Measurements from ENCODE around the gene EN2. TPM values are rescaled to one million over a fixed set of nuclear protein-coding genes. Genes with fewer than 3 reads are reported as not detected.

The EN2 gene
- total and polyA plus RNA-seq, 2 of the 13 experiments (the other 11 are each of a cell fraction or from before 2014, with no cell fraction given), result not detected

DNA sequence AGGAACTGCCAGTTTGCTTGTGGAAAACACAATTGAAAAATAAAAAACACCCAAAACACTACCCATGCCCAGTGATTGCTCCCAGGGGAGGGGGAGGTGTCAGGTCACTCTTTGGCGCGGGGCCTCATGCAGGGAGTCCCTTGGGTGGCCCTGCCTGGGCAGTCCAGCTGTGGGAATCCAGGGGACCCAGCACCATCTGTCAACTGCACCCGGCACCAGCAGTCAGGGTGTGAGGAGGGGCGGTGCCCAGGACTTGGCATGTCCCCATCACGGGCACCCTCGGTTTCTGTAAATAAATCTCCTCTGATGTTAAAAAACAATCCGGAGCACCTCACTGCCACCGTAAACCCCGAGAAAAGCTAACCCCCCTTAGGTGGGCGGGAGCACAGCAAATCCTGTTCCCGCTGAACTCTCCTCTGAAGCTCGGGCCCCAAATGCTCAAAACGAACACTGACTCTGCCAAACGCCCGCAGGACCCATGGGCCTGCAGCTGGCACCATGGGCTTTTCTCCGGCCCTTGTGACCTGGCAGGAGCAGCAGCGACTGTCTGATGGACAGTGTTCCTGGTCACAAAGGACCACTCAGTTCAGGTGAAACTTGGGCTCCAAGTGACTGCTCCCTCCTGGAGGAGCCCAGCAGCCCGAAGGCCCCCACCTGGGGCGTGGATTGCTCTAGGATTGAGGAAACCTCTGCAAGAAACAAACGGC lies 18.5 kb upstream of the EN2 start:
- intact Hi-C loops (cut with micrococcal nuclease; ENCODE audit: unreplicated experiment), result no loop called here
- no TSS peak for BruUV-seq (replicated peaks)
- TF ChIP-seq EZH2 (conservative IDR thresholded peaks at IDR 0.05; ENCODE audit: low read depth, low read length), result 0 out of 2 replicates have a peak, but pooled peaks have one; percentile 15
- TF ChIP-seq MTF2 (CRISPR knock-in tag; IDR thresholded peaks at IDR 0.05; ENCODE audit: borderline replicate concordance), result no peak
- in situ Hi-C loops (cut with HindIII; ENCODE audit: extremely low pct_ligation_motif_present, low pct_unique_long_range_greater_than_20kb), result no loop called here
- H2AFZ ChIP-seq (ENCODE audit: low read length), result no peak overlapping the region
- FAIRE-seq, result no peak
- no peaks in the 10 kb centered on the region for H3K9me3 ChIP-seq (ENCODE audit: low read length)
- no peak overlapping the region for H3K9ac ChIP-seq (ENCODE audit: insufficient read depth, low read depth, low read length)
- H3K79me2 ChIP-seq (ENCODE audit: insufficient read depth, low read length), result no peaks in the 10 kb centered on the region
- no peak for DNase-seq (ENCODE audit: low spot score)
- CTCF ChIA-PET (ENCODE audit: low intra/inter-chr PET ratio, low total read pairs), result no interaction called here
- H4K20me1 ChIP-seq (ENCODE audit: insufficient read depth, low read length), result no peaks in the 10 kb centered on the region
- no peaks in the 10 kb centered on the region for H3K36me3 ChIP-seq (replicated peaks in 1 of 2; ENCODE audit: control insufficient read depth in 1 of 2, insufficient read depth in 2 of 2, low read length in 2 of 2)
- 0% methylated on average over 7 of the region's 20 CpGs for WGBS (ENCODE audit: low lambda C conversion rate)
- no peak overlapping the region for H3K4me3 ChIP-seq (replicated peaks in 1 of 3; ENCODE audit: insufficient read depth in 1 of 3, low read depth in 2 of 3, low read length in 3 of 3)
- H3K4me1 ChIP-seq (ENCODE audit: insufficient read depth, low read length), result no peaks in the 10 kb centered on the region
- POLR2A ChIA-PET, result no interaction called here
- no peak for ATAC-seq
- H3K27ac ChIP-seq (ENCODE audit: extremely low read length, insufficient read depth, low read length), result no peak overlapping the region
- H3K27me3 ChIP-seq (ENCODE audit: control insufficient read depth in 1 of 2, insufficient read depth in 2 of 2, low read length in 2 of 2), result peaks cover 14 to 72% of the 10 kb centered on the region in 2 experiments; a peak in 4 of 5 replicates
- no peak overlapping the region for H3K4me2 ChIP-seq (ENCODE audit: low read depth, low read length)

DNA sequence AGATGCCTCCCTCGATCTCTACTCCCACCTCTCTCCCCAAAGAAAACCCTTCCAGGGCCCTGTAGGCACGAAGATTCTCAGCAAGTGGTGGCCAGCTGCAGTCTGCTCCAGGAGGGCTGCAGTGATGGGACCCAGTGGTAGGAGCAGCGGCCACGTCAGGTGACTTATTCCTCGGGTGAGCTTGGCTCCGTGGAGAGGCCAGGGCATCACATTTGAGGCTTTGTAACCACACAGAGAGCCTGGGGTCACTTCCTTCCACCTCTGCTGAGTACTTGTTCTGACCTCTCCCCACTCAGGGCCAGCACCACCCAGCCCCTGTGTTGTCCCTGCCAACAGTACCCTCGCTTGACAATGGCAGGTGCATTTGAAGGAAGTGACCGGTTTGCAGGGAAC lies 17.9 kb upstream of the EN2 start:
- DNase-seq (ENCODE audit: low spot score) (no peak), FAIRE-seq (no peak), ATAC-seq (no peak)
- intact Hi-C loops (cut with micrococcal nuclease; ENCODE audit: unreplicated experiment), result no loop called here
- Histone ChIP-seq H3K9me3 (ENCODE audit: low read length) (no peaks in the 10 kb centered on the region), H3K79me2 (ENCODE audit: insufficient read depth, low read length) (no peaks in the 10 kb centered on the region), H4K20me1 (ENCODE audit: insufficient read depth, low read length) (no peaks in the 10 kb centered on the region), H3K4me2 (ENCODE audit: low read depth, low read length) (no peak overlapping the region), H3K4me3 (replicated peaks in 1 of 3; ENCODE audit: insufficient read depth in 1 of 3, low read depth in 2 of 3, low read length in 3 of 3) (no peak overlapping the region), H2AFZ (ENCODE audit: low read length) (no peak overlapping the region), H3K36me3 (replicated peaks in 1 of 2; ENCODE audit: control insufficient read depth in 1 of 2, insufficient read depth in 2 of 2, low read length in 2 of 2) (no peaks in the 10 kb centered on the region), H3K27me3 (ENCODE audit: control insufficient read depth in 1 of 2, insufficient read depth in 2 of 2, low read length in 2 of 2) (peaks cover 14 to 77% of the 10 kb centered on the region in 2 experiments; a peak in 4 of 5 replicates), H3K4me1 (ENCODE audit: insufficient read depth, low read length) (no peaks in the 10 kb centered on the region), H3K9ac (ENCODE audit: insufficient read depth, low read depth, low read length) (no peak overlapping the region), H3K27ac (ENCODE audit: extremely low read length, insufficient read depth, low read length) (no peak overlapping the region)
- TF ChIP-seq ZHX1 (CRISPR knock-in tag; IDR thresholded peaks at IDR 0.05; ENCODE audit: low read depth) (no peak), EZH2 (conservative IDR thresholded peaks at IDR 0.05; ENCODE audit: low read depth, low read length) (0 out of 2 replicates have a peak, but pooled peaks have one; percentile 27), ZNF629 (CRISPR knock-in tag; conservative IDR thresholded peaks at IDR 0.05) (no peak), ZNF746 (CRISPR knock-in tag; IDR thresholded peaks at IDR 0.05) (no peak)
- no TSS peak for BruUV-seq (replicated peaks)
- no CpG with 5 or more reads among the region's 8 CpGs for WGBS (ENCODE audit: low lambda C conversion rate)
- ChIA-PET CTCF (ENCODE audit: low intra/inter-chr PET ratio, low total read pairs) (no interaction called here), POLR2A (no interaction called here)
- in situ Hi-C loops (cut with HindIII; ENCODE audit: extremely low pct_ligation_motif_present, low pct_unique_long_range_greater_than_20kb), result no loop called here

Measured in HepG2 (cell line).